AG04450 (cell line): ENCODE results near the gene FAM3A. TPM values are rescaled to one million over a fixed set of nuclear protein-coding genes. Genes with fewer than 3 reads are reported as not detected.

Source experiments
- CTCF ChIA-PET: fragments of 300-600, 350-600 bp; formaldehyde crosslinking; extraction: SDS; loops from one replicate; lab custom pipeline; 2022; ENCODE audit warnings: antibody characterized with exemption, inconsistent platforms; lab: Charles Lee
- POLR2A ChIA-PET: fragments of 350-600 bp; formaldehyde crosslinking; extraction: SDS; loops from one replicate; lab custom pipeline; 2021; ENCODE audit warnings: antibody characterized with exemption, inconsistent platforms; lab: Yijun Ruan, JAX
- DNase-seq: peaks from one replicate; pipeline ENCODE4 v3.0.0-alpha.2; 2011; ENCODE audit warnings: low read depth, low spot score
- H3K27ac ChIP-seq: one replicate; pipeline ENCODE4 v1.5.1; 2012; ENCODE audit warnings: low read depth, low read length, control low read depth
- H3K27me3 ChIP-seq: one replicate; pipeline ENCODE4 v1.6.0; 2012; ENCODE audit warnings: low read length; ENCODE audit not compliant: control insufficient read depth, insufficient read depth
- H3K4me3 ChIP-seq: 2 replicates; pipeline ENCODE4 v1.5.1; 2011; ENCODE audit warnings: mild to moderate bottlenecking, low read depth, low read length, control low read depth
- H3K9me3 ChIP-seq: 2 replicates; pipeline ENCODE4 v1.5.1; 2012; ENCODE audit warnings: low read length; ENCODE audit not compliant: control insufficient read depth, insufficient read depth
- polyA plus RNA-seq: library from polyadenylated mRNA; depleted of rRNA; stranded (reverse); fragments of >200 nt; gene quantifications from 2 replicates; pipeline ENCODE4 v1.2.3, GENCODE V29; 2011
- TF ChIP-seq, protein P1 (sequence below): IDR thresholded peaks from 2 replicates; pipeline ENCODE4 v1.5.1; 2011; ENCODE audit warnings: low read depth, low read length, control low read depth, inconsistent platforms

Gene FAM3A
- polyA plus RNA-seq, 1 experiment: 15.5 TPM

DNA sequence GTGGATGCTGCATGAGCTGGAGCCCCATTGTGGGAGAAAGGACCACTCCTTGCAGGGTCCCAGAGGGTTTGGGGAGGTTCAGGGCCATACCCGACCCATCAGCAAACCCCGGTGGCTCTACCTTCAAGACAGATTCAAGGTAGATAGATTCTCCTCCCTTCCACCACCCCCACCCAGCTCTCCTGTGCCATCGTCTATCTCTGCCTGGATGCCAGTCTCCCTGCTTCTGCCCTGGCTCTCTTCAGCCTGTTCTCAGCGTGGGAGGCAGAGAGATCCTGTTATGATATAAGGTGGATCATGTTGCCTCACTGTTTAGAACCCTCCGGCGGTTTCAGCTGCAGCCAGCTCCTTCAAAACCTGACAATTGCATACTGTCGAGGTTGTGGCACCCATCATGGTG, 42.3 kb downstream of the FAM3A start:
- H3K27ac ChIP-seq: no peak overlapping the region
- ChIA-PET CTCF (no interaction called here), POLR2A (interaction anchor here (1.1 kb wide), 1 partner anchor 17 kb away, joined by 5 read pairs; the partner anchor contains the start of gene SLC10A3)
- H3K27me3 ChIP-seq: no peaks in the 10 kb centered on the region
- H3K9me3 ChIP-seq: no peaks in the 10 kb centered on the region; the same call in 1 of the 2 replicates
- TF ChIP-seq, protein P1, sequence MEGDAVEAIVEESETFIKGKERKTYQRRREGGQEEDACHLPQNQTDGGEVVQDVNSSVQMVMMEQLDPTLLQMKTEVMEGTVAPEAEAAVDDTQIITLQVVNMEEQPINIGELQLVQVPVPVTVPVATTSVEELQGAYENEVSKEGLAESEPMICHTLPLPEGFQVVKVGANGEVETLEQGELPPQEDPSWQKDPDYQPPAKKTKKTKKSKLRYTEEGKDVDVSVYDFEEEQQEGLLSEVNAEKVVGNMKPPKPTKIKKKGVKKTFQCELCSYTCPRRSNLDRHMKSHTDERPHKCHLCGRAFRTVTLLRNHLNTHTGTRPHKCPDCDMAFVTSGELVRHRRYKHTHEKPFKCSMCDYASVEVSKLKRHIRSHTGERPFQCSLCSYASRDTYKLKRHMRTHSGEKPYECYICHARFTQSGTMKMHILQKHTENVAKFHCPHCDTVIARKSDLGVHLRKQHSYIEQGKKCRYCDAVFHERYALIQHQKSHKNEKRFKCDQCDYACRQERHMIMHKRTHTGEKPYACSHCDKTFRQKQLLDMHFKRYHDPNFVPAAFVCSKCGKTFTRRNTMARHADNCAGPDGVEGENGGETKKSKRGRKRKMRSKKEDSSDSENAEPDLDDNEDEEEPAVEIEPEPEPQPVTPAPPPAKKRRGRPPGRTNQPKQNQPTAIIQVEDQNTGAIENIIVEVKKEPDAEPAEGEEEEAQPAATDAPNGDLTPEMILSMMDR: no peak
- H3K4me3 ChIP-seq: no peak overlapping the region
- DNase-seq: no peak

DNA sequence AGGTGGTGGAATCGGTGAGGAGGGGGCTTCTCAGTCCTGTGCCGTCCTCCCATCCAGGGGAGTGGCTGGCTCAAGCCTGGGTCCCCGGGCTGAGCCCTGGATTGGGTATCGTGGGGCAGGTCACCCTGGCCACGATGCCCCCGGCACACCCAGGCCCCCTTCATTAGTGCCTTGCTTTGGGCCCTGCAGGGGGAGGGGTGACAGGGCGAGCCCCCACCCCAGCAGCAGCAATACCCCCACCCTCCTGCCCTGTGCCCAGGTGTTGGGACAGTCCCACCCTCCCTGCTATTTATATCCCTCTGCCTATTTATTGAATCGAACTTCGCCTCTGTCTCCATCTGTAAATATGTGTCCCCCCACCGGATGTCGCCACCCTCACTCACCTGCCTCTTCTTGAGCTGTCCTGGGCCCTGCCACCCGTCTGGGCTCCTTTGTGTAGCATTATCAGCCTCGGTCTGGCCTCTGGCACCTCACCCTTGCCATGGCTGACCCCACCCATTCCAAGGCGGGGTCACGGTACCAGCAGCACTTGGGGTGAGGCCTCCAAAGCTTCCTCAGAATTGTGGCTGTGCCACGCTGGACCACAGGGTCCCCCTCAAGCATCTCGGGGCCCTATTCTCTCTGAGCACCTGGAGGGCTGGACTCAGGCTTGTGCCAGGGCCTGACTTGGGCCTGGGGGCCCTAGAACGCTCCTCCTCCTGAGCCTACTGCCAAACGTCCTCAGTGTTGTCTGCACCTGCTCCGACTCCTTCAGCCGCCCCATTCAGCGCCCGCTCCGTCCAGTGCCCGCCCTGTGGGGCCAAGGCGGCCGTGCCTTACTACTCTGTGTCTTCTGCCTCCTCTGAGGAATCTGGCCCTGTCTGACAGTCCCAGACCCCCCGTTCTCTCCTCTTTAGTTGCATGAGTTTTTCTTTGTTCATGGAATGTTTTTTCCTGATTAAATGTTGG, 43.1 kb downstream of the FAM3A start:
- POLR2A ChIA-PET: interaction anchor here (0.7 to 1.1 kb wide), 2 partner anchors 9 to 18 kb away, joined by 4 to 5 read pairs; partner anchors contain the start of gene SLC10A3

DNA sequence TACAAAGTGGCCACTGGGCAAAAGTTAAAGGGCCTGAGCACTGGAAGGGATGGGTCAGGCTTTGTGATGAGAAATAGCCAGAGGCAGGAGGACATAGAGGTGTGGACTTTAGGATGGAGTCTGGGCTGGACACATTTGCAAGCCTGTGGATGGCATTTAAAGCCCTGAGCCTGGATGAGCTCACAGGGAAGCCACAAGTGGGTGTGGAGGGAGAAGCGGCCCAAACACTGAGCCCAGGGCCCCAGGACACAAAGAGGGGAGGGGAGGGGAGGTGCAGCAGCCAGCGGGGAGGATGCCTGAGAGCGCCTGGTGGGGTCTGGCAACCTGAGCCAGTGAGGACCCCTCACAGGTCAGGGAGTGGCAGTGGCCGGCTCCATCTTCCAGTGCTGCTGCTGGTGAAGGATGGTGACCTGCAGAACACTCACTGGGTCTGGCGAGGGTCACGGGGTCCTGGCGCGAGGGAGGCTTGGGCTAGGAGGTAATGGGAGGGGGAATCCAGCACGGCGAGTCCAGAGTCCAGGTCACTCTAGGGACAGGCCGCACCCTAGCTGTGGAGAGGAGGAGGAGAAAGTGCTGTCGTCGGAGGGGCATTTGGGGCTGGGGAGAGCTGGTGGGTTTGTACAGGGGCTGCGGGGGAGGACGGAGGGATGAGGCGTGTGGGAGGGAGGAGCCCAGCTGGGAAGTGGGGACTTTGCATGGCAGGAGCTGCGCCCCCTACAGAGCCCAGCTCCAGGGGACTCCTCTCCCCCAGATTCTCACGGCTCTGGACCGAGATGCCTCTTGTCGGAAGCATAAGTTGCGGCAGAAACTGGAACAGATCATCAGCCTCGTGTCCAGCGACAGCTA, 44.0 kb downstream of the FAM3A start:
- Histone ChIP-seq H3K27me3 (no peaks in the 10 kb centered on the region), H3K9me3 (no peaks in the 10 kb centered on the region; the same call in 1 of the 2 replicates), H3K4me3 (no peak overlapping the region), H3K27ac (peak overlapping the region; percentile 11)
- no peak for DNase-seq
- ChIA-PET CTCF (no interaction called here), POLR2A (no interaction called here)
- TF ChIP-seq, protein P1: no peak

More for the DNA sequence above, 43.1 kb downstream of the FAM3A start:
- Histone ChIP-seq H3K4me3 (no peak overlapping the region), H3K9me3 (no peaks in the 10 kb centered on the region; the same call in 1 of the 2 replicates), H3K27ac (no peak overlapping the region), H3K27me3 (no peaks in the 10 kb centered on the region)
- DNase-seq: no peak
- CTCF ChIA-PET: no interaction called here
- TF ChIP-seq, protein P1: no peak

DNA sequence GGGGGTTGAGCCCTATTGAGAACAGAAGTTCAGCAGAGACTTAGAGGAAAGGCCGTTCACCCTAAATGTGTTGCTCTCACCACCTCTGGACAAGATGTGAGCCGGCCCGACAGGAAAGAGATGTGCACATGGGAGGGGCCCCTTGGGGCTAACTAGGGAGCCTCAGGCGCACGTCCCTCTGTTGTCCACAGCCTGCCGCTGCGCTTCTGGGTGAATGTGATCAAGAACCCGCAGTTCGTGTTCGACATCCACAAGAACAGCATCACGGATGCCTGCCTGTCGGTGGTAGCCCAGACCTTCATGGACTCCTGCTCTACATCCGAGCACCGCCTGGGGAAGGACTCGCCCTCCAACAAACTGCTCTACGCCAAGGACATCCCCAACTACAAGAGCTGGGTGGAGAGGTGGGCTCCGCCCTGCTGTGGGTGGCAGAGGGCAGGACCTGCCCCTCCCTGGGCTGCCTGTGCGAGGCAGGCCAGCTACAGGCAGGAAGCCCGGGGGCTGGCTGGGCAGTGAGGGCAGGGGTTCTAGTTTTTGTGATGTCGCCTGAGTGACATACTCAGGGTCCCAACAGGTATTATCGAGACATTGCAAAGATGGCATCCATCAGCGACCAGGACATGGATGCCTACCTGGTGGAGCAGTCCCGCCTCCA, 45.0 kb downstream of the FAM3A start:
- CTCF ChIA-PET: no interaction called here
- Histone ChIP-seq H3K27me3 (no peaks in the 10 kb centered on the region), H3K4me3 (no peak overlapping the region), H3K27ac (no peak overlapping the region), H3K9me3 (no peaks in the 10 kb centered on the region; the same call in 1 of the 2 replicates)
- DNase-seq: no peak
- TF ChIP-seq, protein P1: no peak
- POLR2A ChIA-PET: no interaction called here
